Neural cell (in vitro differentiated cells): Measurements from ENCODE around the gene ADRA2B. TPM values are rescaled to one million over a fixed set of nuclear protein-coding genes. Genes with fewer than 3 reads are reported as not detected.

Experiments used
- H2AFZ ChIP-seq: fragments of 200-600, 300-800 bp; sonication (generic), shearing (Covaris generic); 2 replicates; pipeline ENCODE4 v1.6.0; 2014; ENCODE audit warnings: low read depth, mild to moderate bottlenecking, antibody characterized with exemption, low read length, moderate library complexity
- H3F3A ChIP-seq: fragments of 200-600 bp; shearing (Covaris generic); 2 replicates; pipeline ENCODE4 v1.6.1; 2016; ENCODE audit warnings: mild to moderate bottlenecking, moderate library complexity, mixed read lengths, antibody characterized with exemption, low read length; ENCODE audit not compliant: insufficient read depth, poor library complexity, severe bottlenecking
- H3K27ac ChIP-seq: fragments of 200-600, 300-800 bp; sonication (generic), shearing (Covaris generic); 2 replicates; pipeline ENCODE4 v1.5.1; 2014; ENCODE audit warnings: mild to moderate bottlenecking, low read length, moderate library complexity
- H3K27me3 ChIP-seq: fragments of 300-800, 200-600 bp; sonication (generic), shearing (Covaris generic); 2 replicates; pipeline ENCODE4 v1.6.0; 2014; ENCODE audit warnings: mild to moderate bottlenecking, low read depth, low read length, moderate library complexity; ENCODE audit not compliant: insufficient read depth
- H3K36me3 ChIP-seq: fragments of 300-800, 200-600 bp; sonication (generic), shearing (Covaris generic); 2 replicates; pipeline ENCODE4 v1.5.1; 2014; ENCODE audit warnings: mild to moderate bottlenecking, antibody characterized with exemption, low read length, moderate library complexity; ENCODE audit not compliant: insufficient read depth
- H3K4me2 ChIP-seq: fragments of 300-800, 200-600 bp; sonication (generic), shearing (Covaris generic); 2 replicates; pipeline ENCODE4 v1.6.0; 2014; ENCODE audit warnings: mild to moderate bottlenecking, low read length
- H3K4me3 ChIP-seq: fragments of 300-800, 200-600 bp; sonication (generic), shearing (Covaris generic); 2 replicates; pipeline ENCODE4 v1.5.1; 2014; ENCODE audit warnings: mild to moderate bottlenecking, low read length, moderate library complexity
- H3K79me2 ChIP-seq: fragments of 200-600 bp; shearing (Covaris generic); replicated peaks from 2 replicates; pipeline ENCODE4 v1.6.0; 2014; ENCODE audit warnings: mild to moderate bottlenecking, low read length, moderate library complexity; ENCODE audit not compliant: insufficient read depth
- H3K9ac ChIP-seq: fragments of 300-800, 200-600 bp; sonication (generic), shearing (Covaris generic); 2 replicates; pipeline ENCODE4 v1.6.1; 2016; ENCODE audit warnings: mild to moderate bottlenecking, low read length, mixed read lengths
- H3K9me2 ChIP-seq: fragments of 200-600 bp; shearing (Covaris generic); 2 replicates; pipeline ENCODE4 v1.6.1; 2016; ENCODE audit warnings: mild to moderate bottlenecking, low read length, mixed read lengths; ENCODE audit not compliant: insufficient read depth
- H3K9me3 ChIP-seq: fragments of 200-600, 300-800 bp; sonication (generic), shearing (Covaris generic); 2 replicates; pipeline ENCODE4 v1.6.1; 2016; ENCODE audit warnings: mild to moderate bottlenecking, mixed run types, low read length, moderate library complexity, mixed read lengths
- H4K20me1 ChIP-seq: fragments of 200-600 bp; shearing (Covaris generic); 2 replicates; pipeline ENCODE4 v1.6.1; 2016; ENCODE audit warnings: mild to moderate bottlenecking, mixed run types; ENCODE audit not compliant: insufficient read depth
- EP300 ChIP-seq: fragments of 450-650 bp; conservative IDR thresholded peaks from 2 replicates; pipeline ENCODE4 v1.6.1; 2014; ENCODE audit warnings: antibody characterized with exemption, mild to moderate bottlenecking, moderate library complexity; ENCODE audit not compliant: poor library complexity, severe bottlenecking
- MXI1 ChIP-seq: fragments of 450-650 bp; conservative IDR thresholded peaks from 2 replicates; pipeline ENCODE4 v1.6.1; 2014; ENCODE audit warnings: antibody characterized with exemption, mild to moderate bottlenecking; ENCODE audit not compliant: poor library complexity, severe bottlenecking
- SMC3 ChIP-seq: fragments of 450-650 bp; conservative IDR thresholded peaks from 2 replicates; pipeline ENCODE4 v1.6.1; 2014; ENCODE audit warnings: antibody characterized with exemption, mild to moderate bottlenecking, moderate library complexity; ENCODE audit not compliant: poor library complexity
- TAF1 ChIP-seq: IDR thresholded peaks from 2 replicates; pipeline ENCODE4 v1.6.1; 2012; ENCODE audit warnings: low read depth
- polyA plus RNA-seq: library from polyadenylated mRNA; depleted of rRNA; stranded (reverse); fragments of >200 nt; gene quantifications from 2 replicates; pipeline ENCODE4 v1.2.3, GENCODE V29; 2014
- TF ChIP-seq, protein P1 (sequence below): fragments of 450-650 bp; IDR thresholded peaks from 2 replicates; pipeline ENCODE4 v1.5.1; 2014; ENCODE audit warnings: antibody characterized with exemption, mild to moderate bottlenecking, moderate library complexity; ENCODE audit not compliant: poor library complexity, severe bottlenecking
- TF ChIP-seq, protein P2 (sequence below): IDR thresholded peaks from 2 replicates; pipeline ENCODE4 v1.6.1; 2012; ENCODE audit warnings: borderline replicate concordance

Gene ADRA2B
- polyA plus RNA-seq, 1 donor from 2014 or later: not detected

DNA sequence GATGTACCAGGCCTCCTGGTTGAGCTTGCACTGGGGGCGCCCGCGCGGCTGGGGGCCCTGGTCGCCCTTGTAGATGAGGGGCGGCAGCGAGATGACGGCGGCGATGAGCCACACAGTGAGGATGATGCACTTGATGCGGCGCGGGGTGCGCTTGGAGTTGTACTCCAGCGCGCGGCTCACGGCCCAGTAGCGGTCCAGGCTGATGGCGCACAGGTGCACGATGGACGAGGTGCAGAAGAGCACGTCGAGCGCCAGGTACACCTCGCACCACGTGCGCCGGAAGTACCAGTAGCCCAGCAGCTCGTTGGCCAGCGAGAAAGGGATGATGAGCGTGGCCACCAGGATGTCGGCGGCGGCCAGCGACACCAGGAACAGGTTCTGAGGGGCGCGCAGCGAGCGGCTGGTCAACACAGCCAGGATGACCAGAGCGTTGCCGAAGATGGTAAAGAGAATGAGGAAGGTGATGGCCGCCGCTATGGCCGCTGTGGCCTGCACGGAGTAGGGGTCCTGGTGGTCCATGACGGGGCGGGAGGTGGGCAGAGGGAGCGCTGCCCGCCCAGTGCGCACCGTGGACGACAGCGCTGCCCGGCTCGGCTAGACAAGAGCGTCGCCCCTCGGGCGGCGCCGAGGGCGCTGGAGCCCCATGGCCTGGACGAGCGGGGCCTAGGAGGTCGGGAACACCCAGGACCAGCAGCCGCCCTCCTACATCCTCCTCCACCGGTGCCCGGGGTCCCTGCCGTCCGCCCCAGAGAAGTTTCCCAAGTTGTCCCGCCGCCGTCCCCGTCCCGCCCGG is 544 bp downstream of the ADRA2B start:
- Histone ChIP-seq H3K9me2 (no peaks in the 10 kb centered on the region), H3K9me3 (peaks cover 9% of the 10 kb centered on the region), H2AFZ (no peak overlapping the region), H3K79me2 (no peaks in the 10 kb centered on the region), H4K20me1 (no peaks in the 10 kb centered on the region), H3K9ac (no peak overlapping the region), H3K27ac (no peak overlapping the region), H3K4me3 (peak overlapping the region; percentile 60), H3K36me3 (no peaks in the 10 kb centered on the region), H3F3A (no peaks in the 10 kb centered on the region), H3K27me3 (peaks cover 25% of the 10 kb centered on the region), H3K4me2 (no peak overlapping the region)
- no peak for TF ChIP-seq MXI1
- TF ChIP-seq, protein P1, sequence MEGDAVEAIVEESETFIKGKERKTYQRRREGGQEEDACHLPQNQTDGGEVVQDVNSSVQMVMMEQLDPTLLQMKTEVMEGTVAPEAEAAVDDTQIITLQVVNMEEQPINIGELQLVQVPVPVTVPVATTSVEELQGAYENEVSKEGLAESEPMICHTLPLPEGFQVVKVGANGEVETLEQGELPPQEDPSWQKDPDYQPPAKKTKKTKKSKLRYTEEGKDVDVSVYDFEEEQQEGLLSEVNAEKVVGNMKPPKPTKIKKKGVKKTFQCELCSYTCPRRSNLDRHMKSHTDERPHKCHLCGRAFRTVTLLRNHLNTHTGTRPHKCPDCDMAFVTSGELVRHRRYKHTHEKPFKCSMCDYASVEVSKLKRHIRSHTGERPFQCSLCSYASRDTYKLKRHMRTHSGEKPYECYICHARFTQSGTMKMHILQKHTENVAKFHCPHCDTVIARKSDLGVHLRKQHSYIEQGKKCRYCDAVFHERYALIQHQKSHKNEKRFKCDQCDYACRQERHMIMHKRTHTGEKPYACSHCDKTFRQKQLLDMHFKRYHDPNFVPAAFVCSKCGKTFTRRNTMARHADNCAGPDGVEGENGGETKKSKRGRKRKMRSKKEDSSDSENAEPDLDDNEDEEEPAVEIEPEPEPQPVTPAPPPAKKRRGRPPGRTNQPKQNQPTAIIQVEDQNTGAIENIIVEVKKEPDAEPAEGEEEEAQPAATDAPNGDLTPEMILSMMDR: no peak
- TF ChIP-seq SMC3: no peak
- TF ChIP-seq TAF1: no peak
- TF ChIP-seq EP300: no peak
- TF ChIP-seq, protein P2, sequence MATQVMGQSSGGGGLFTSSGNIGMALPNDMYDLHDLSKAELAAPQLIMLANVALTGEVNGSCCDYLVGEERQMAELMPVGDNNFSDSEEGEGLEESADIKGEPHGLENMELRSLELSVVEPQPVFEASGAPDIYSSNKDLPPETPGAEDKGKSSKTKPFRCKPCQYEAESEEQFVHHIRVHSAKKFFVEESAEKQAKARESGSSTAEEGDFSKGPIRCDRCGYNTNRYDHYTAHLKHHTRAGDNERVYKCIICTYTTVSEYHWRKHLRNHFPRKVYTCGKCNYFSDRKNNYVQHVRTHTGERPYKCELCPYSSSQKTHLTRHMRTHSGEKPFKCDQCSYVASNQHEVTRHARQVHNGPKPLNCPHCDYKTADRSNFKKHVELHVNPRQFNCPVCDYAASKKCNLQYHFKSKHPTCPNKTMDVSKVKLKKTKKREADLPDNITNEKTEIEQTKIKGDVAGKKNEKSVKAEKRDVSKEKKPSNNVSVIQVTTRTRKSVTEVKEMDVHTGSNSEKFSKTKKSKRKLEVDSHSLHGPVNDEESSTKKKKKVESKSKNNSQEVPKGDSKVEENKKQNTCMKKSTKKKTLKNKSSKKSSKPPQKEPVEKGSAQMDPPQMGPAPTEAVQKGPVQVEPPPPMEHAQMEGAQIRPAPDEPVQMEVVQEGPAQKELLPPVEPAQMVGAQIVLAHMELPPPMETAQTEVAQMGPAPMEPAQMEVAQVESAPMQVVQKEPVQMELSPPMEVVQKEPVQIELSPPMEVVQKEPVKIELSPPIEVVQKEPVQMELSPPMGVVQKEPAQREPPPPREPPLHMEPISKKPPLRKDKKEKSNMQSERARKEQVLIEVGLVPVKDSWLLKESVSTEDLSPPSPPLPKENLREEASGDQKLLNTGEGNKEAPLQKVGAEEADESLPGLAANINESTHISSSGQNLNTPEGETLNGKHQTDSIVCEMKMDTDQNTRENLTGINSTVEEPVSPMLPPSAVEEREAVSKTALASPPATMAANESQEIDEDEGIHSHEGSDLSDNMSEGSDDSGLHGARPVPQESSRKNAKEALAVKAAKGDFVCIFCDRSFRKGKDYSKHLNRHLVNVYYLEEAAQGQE: no peak

DNA sequence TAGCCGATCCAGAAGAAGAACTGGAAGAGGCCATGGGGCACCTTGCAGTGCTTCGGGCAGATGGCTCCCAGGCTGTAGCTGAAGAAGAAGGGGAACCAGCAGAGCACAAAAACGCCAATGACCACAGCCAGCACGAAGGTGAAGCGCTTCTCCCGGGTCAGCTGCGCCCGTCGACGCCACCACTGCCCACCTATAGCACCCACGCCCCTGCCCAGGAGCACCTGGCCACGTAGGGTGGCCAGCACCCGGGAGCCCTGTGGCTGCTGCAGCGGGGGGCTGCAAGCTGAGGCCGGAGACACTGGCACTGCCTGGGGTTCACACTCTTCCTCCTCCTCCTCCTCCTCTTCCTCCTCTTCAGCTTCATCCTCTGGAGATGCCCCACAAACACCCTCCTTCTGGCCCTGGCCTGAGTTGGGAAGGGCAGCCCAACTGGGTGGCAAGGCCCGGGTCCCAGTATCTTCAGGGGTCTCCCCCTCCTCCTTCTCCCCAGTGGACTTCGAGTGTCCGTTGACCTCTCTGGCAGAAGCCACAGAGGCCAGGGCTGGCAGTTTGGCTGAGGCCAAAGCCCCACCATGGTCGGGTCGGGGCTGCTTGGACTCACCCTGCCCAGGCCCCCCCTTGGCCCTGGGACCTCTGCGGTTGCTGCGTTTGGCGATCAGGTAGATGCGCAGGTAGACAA is 1.3 kb downstream of the ADRA2B start:
- Histone ChIP-seq H3K9me2 (no peaks in the 10 kb centered on the region), H3K27me3 (peaks cover 25% of the 10 kb centered on the region), H2AFZ (no peak overlapping the region), H3K4me2 (no peak overlapping the region), H4K20me1 (no peaks in the 10 kb centered on the region), H3F3A (no peaks in the 10 kb centered on the region), H3K4me3 (no peak overlapping the region), H3K79me2 (no peaks in the 10 kb centered on the region), H3K9me3 (peaks cover 9% of the 10 kb centered on the region), H3K9ac (no peak overlapping the region), H3K36me3 (no peaks in the 10 kb centered on the region), H3K27ac (no peak overlapping the region)
- TF ChIP-seq EP300: no peak
- TF ChIP-seq, protein P2: no peak
